Activated CD4-positive, alpha-beta T cell treated with anti-CD3 and anti-CD28 coated beads, Interleukin-2, amount 10 ng/mL, durations not matched to agents 7 days and 5 days (primary cell): ENCODE results near the gene AMBP. TPM values are rescaled to one million over a fixed set of nuclear protein-coding genes. Genes with fewer than 3 reads are reported as not detected.

ENCODE experiments used
- CTCF ChIA-PET: fragments of 350-600 bp; sonication (Branson Sonifier 250); formaldehyde crosslinking; loops from one replicate; lab custom pipeline; 2021; ENCODE audit warnings: antibody characterized with exemption; lab: Charles Lee
- POLR2A ChIA-PET: fragments of 350-600 bp; sonication (Branson Sonifier 250); formaldehyde crosslinking; loops from one replicate; lab custom pipeline; 2021; ENCODE audit warnings: antibody characterized with exemption; lab: Charles Lee
- DNase-seq: peaks from one replicate; pipeline ENCODE4 v3.0.0-alpha.2; 2020
- H3K27ac Mint-ChIP-seq: one replicate; pipeline ENCODE4 v1.8.0; 2021; ENCODE audit warnings: mild to moderate bottlenecking, moderate library complexity, mixed read lengths
- H3K27me3 Mint-ChIP-seq: one replicate; pipeline ENCODE4 v1.8.0; 2021; ENCODE audit warnings: mixed read lengths
- H3K36me3 Mint-ChIP-seq: one replicate; pipeline ENCODE4 v1.8.0; 2021; ENCODE audit warnings: low read depth, mixed read lengths
- H3K4me1 Mint-ChIP-seq: one replicate; pipeline ENCODE4 v1.8.0; 2021; ENCODE audit warnings: mixed read lengths
- H3K4me3 Mint-ChIP-seq: one replicate; pipeline ENCODE4 v1.8.0; 2021; ENCODE audit warnings: mild to moderate bottlenecking, moderate library complexity, mixed read lengths
- H3K9me3 Mint-ChIP-seq: one replicate; pipeline ENCODE4 v1.8.0; 2021; ENCODE audit warnings: mixed read lengths
- total RNA-seq, 2 experiments: library from RNA; stranded (reverse); gene quantifications; one replicate each; pipeline ENCODE4 v1.2.3, GENCODE V29; 2021

AMBP gene
- total RNA-seq, 2 experiments from 2014 or later: not detected

GRCh38 chr9:114093761-114094505 lies 15.8 kb upstream of the AMBP start:
- ChIA-PET CTCF (interaction anchor here (1.0 to 4.0 kb wide), 2 partner anchors 12 to 73 kb away, joined by 3 to 13 read pairs; no protein-coding TSS in a partner anchor), POLR2A (interaction anchor here (0.6 kb wide), 1 partner anchor 324 kb away, joined by 4 read pairs; no protein-coding TSS in a partner anchor)
- H3K9me3 Mint-ChIP-seq: no peaks in the 10 kb centered on the region
- DNase-seq: no peak
- H3K4me1 Mint-ChIP-seq: no peaks in the 10 kb centered on the region
- H3K4me3 Mint-ChIP-seq: no peak overlapping the region
- no peak overlapping the region for H3K27ac Mint-ChIP-seq
- H3K27me3 Mint-ChIP-seq: peaks cover 19% of the 10 kb centered on the region
- no peaks in the 10 kb centered on the region for H3K36me3 Mint-ChIP-seq

GRCh38 chr9:114093031-114093471 lies 15.0 kb upstream of the AMBP start:
- H3K27me3 Mint-ChIP-seq: peaks cover 17% of the 10 kb centered on the region
- DNase-seq: no peak
- H3K27ac Mint-ChIP-seq: no peak overlapping the region
- POLR2A ChIA-PET: no interaction called here
- CTCF ChIA-PET: interaction anchor here (1.0 to 4.0 kb wide), 2 partner anchors 11 to 74 kb away, joined by 3 to 13 read pairs; no protein-coding TSS in a partner anchor
- H3K4me3 Mint-ChIP-seq: no peak overlapping the region
- H3K36me3 Mint-ChIP-seq: no peaks in the 10 kb centered on the region
- H3K9me3 Mint-ChIP-seq: no peaks in the 10 kb centered on the region
- no peaks in the 10 kb centered on the region for H3K4me1 Mint-ChIP-seq

GRCh38 chr9:114092336-114092735 lies 14.2 kb upstream of the AMBP start:
- ChIA-PET CTCF (interaction anchor here (1.3 kb wide), 1 partner anchor 10 kb away, joined by 3 read pairs; no protein-coding TSS in a partner anchor), POLR2A (no interaction called here)
- DNase-seq: no peak
- H3K4me1 Mint-ChIP-seq: no peaks in the 10 kb centered on the region
- H3K27ac Mint-ChIP-seq: no peak overlapping the region
- no peak overlapping the region for H3K4me3 Mint-ChIP-seq
- H3K27me3 Mint-ChIP-seq: peaks cover 13% of the 10 kb centered on the region
- no peaks in the 10 kb centered on the region for H3K9me3 Mint-ChIP-seq
- H3K36me3 Mint-ChIP-seq: no peaks in the 10 kb centered on the region

DNA sequence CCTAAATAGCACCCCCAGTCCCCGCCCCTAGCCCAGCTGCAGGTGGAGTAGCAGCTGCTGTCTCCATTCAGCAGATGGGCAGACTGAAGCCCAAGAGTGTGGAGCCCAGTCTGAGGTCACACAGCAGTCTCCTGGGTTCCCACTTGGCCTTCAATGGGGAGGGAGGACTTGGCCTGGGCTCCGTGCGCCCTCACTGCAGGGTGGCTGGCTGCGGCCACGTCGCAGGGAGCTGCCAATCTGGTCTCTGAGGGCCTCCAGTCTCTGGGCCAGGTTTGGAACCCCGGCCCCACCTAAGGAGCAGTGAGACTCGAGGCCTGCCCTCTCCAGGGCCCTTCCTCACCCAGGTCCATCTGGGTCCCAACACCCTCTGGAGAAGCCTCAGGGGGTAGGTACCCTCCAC lies 13.6 kb upstream of the AMBP start:
- no peaks in the 10 kb centered on the region for H3K36me3 Mint-ChIP-seq
- H3K4me1 Mint-ChIP-seq: no peaks in the 10 kb centered on the region
- peaks cover 6% of the 10 kb centered on the region for H3K27me3 Mint-ChIP-seq
- POLR2A ChIA-PET: no interaction called here
- CTCF ChIA-PET: interaction anchor here (1.3 kb wide), 1 partner anchor 9 kb away, joined by 3 read pairs; no protein-coding TSS in a partner anchor
- no peak for DNase-seq
- H3K4me3 Mint-ChIP-seq: no peak overlapping the region
- no peaks in the 10 kb centered on the region for H3K9me3 Mint-ChIP-seq
- no peak overlapping the region for H3K27ac Mint-ChIP-seq

DNA sequence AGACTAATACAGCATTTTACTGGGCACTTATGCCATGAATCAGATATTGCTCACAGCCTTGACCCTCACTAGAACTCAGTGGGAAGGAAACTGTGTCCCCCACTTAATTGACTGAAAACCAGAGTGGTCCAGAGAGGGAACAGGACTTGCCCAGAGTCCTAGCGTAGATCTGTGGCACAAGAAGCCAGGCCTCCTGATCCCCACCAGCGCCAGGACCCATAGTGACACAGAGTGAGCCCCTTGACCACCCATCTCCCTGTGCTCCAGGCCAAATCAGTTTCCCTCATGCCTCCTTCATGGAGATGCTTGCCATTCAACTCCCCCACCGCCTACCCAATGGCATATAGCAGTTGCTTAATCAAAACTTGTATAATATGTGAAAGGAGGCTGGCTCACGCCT lies 12.7 kb upstream of the AMBP start:
- CTCF ChIA-PET: interaction anchor here (1.3 kb wide), 1 partner anchor 8 kb away, joined by 3 read pairs; no protein-coding TSS in a partner anchor
- Mint-ChIP-seq H3K36me3 (no peaks in the 10 kb centered on the region), H3K9me3 (no peaks in the 10 kb centered on the region), H3K27ac (no peak overlapping the region), H3K4me1 (no peaks in the 10 kb centered on the region), H3K27me3 (no peaks in the 10 kb centered on the region), H3K4me3 (no peak overlapping the region)
- no peak for DNase-seq
- POLR2A ChIA-PET: no interaction called here

GRCh38 chr9:114089206-114089840 lies 11.2 kb upstream of the AMBP start:
- H3K4me3 Mint-ChIP-seq: no peak overlapping the region
- ChIA-PET CTCF (no interaction called here), POLR2A (no interaction called here)
- H3K4me1 Mint-ChIP-seq: no peaks in the 10 kb centered on the region
- H3K27ac Mint-ChIP-seq: no peak overlapping the region
- no peaks in the 10 kb centered on the region for H3K9me3 Mint-ChIP-seq
- no peak for DNase-seq
- H3K27me3 Mint-ChIP-seq: no peaks in the 10 kb centered on the region
- H3K36me3 Mint-ChIP-seq: no peaks in the 10 kb centered on the region

DNA sequence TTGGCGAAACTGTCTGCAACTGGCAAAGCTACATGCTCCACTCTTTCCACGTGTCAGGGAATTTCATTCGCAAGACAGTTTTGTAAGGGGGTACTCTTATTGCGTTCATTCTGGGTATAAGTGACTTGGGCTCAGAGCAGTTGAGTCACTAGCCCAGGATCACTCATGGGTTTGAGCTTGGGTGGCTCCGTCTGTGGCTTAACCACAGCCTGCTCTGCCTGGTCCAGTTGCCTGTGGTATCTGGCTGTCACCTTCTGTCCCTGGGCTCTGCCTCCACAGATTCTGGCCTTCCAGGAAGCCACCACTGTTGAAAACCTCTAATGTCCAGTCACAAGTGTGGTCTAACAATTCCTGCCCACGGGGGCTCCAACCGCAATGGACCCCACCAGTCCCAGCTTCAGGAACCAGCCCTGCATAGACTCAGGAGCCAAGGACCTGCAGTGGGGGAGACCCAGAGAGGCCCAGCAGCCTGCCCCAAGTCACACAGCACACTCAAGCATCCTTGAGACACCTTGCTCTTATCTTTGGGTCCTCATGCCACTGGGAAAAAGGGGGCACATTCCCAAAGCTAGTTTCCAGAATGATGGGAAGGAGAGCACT lies 10.6 kb upstream of the AMBP start:
- POLR2A ChIA-PET: no interaction called here
- DNase-seq: no peak
- Mint-ChIP-seq H3K9me3 (no peaks in the 10 kb centered on the region), H3K27me3 (no peaks in the 10 kb centered on the region), H3K27ac (no peak overlapping the region), H3K4me1 (no peaks in the 10 kb centered on the region), H3K4me3 (no peak overlapping the region), H3K36me3 (no peaks in the 10 kb centered on the region)
- CTCF ChIA-PET: interaction anchor here (0.9 kb wide), 1 partner anchor 19 kb away, joined by 3 read pairs; no protein-coding TSS in a partner anchor

- no peaks in the 10 kb centered on the region for H3K4me1 Mint-ChIP-seq
- no peak for DNase-seq
- POLR2A ChIA-PET: no interaction called here
- H3K27me3 Mint-ChIP-seq: no peaks in the 10 kb centered on the region
- no peaks in the 10 kb centered on the region for H3K9me3 Mint-ChIP-seq
- H3K36me3 Mint-ChIP-seq: no peaks in the 10 kb centered on the region
- CTCF ChIA-PET: interaction anchor here (0.9 kb wide), 1 partner anchor 20 kb away, joined by 3 read pairs; no protein-coding TSS in a partner anchor
- H3K27ac Mint-ChIP-seq: no peak overlapping the region
- H3K4me3 Mint-ChIP-seq: no peak overlapping the region
These were observed 9.6 kb upstream of the AMBP start for GRCh38 chr9:114087721-114088120.

GRCh38 chr9:114086607-114087006 lies 8.5 kb upstream of the AMBP start:
- Mint-ChIP-seq H3K4me3 (no peak overlapping the region), H3K36me3 (no peaks in the 10 kb centered on the region), H3K4me1 (peaks cover 1% of the 10 kb centered on the region), H3K27me3 (no peaks in the 10 kb centered on the region), H3K9me3 (no peaks in the 10 kb centered on the region), H3K27ac (no peak overlapping the region)
- POLR2A ChIA-PET: interaction anchor here (0.6 kb wide), 1 partner anchor 324 kb away, joined by 3 read pairs; no protein-coding TSS in a partner anchor
- CTCF ChIA-PET: no interaction called here
- no peak for DNase-seq

GRCh38 chr9:114086009-114086408 lies 7.9 kb upstream of the AMBP start:
- no peaks in the 10 kb centered on the region for H3K36me3 Mint-ChIP-seq
- H3K9me3 Mint-ChIP-seq: no peaks in the 10 kb centered on the region
- H3K27ac Mint-ChIP-seq: no peak overlapping the region
- DNase-seq: no peak
- peaks cover 1% of the 10 kb centered on the region for H3K4me1 Mint-ChIP-seq
- POLR2A ChIA-PET: interaction anchor here (0.6 kb wide), 1 partner anchor 323 kb away, joined by 3 read pairs; no protein-coding TSS in a partner anchor
- H3K4me3 Mint-ChIP-seq: no peak overlapping the region
- H3K27me3 Mint-ChIP-seq: no peaks in the 10 kb centered on the region
- CTCF ChIA-PET: interaction anchor here (1.2 kb wide), 1 partner anchor 13 kb away, joined by 3 read pairs; no protein-coding TSS in a partner anchor

DNA sequence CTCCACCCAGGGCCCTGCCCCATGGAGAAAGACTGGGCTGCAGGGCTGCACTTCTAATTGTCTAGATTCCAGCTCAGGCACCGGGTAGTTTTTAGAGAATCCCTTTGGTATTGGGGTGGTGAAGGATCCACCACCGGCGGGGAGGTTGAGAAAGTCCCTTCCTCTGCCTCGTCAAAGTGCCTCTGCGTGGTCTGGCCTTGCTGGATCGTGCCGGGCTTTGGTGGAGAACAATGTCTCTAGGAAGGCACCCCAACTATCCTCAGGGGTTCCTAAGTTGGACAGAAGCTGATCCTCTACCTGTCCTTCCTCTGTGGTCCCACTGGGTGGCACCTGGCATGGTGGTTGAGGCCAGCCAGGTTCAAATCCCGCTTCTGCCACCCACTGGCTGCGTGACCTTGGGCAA lies 7.3 kb upstream of the AMBP start:
- ChIA-PET POLR2A (no interaction called here), CTCF (interaction anchor here (1.2 kb wide), 1 partner anchor 12 kb away, joined by 3 read pairs; no protein-coding TSS in a partner anchor)
- Mint-ChIP-seq H3K4me1 (peaks cover 1% of the 10 kb centered on the region), H3K27ac (no peak overlapping the region), H3K4me3 (no peak overlapping the region), H3K27me3 (no peaks in the 10 kb centered on the region), H3K9me3 (no peaks in the 10 kb centered on the region), H3K36me3 (no peaks in the 10 kb centered on the region)
- no peak for DNase-seq

DNA sequence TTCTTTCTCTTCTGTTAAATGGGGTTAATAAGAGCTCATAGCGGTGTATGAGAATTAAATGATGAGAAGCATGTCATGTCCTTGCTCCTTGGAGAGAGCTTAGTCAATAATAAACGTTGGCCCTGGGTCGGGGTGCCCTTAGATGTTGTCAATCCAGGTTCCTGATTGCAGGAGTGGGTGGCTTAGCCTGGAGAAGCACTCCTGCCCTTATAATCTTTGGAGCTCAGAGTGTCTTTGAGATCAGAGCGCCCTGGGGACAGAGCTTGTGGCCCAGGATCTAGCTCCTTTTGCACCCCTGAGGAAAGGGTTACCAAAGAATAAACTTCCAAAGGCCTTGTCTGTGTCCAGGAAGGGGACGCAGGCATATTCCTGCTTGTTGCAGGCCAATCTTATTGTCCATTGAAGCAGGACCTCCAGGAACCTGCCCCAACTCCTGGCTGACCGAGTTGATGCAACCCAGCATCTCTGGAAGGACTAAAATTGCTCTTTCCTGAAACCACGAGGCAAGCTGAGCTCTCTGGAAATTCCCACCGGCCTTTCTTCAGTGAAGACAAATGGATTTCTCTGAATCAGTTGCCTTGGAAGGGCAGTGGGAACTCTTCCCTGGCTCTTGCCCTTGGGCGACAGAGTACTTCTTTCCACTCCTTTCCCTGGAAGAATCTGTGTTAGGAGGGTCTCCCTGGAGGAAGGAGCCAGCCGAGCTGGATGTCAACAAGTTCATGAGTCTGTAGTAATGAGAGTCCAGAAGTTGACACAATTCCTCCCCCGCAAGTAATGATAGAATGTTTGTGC lies 6.4 kb upstream of the AMBP start:
- Mint-ChIP-seq H3K27me3 (no peaks in the 10 kb centered on the region), H3K4me1 (peaks cover 1% of the 10 kb centered on the region), H3K27ac (no peak overlapping the region), H3K9me3 (no peaks in the 10 kb centered on the region), H3K4me3 (no peak overlapping the region), H3K36me3 (no peaks in the 10 kb centered on the region)
- ChIA-PET POLR2A (no interaction called here), CTCF (interaction anchor here (0.6 to 1.2 kb wide), 2 partner anchors 207 to 602 kb away, joined by 3 to 4 read pairs; no protein-coding TSS in a partner anchor)
- DNase-seq: no peak
